Right kidney (tissue), 1 donor: ENCODE measurements around the gene TMOD2.
A peak's percentile ranks its signal among the peaks of the same experiment; 100 is the strongest.

Experiments used
- DNase-seq: peaks from one replicate; pipeline ENCODE4 v3.0.0-alpha.2; 2016

The TMOD2 gene

DNA sequence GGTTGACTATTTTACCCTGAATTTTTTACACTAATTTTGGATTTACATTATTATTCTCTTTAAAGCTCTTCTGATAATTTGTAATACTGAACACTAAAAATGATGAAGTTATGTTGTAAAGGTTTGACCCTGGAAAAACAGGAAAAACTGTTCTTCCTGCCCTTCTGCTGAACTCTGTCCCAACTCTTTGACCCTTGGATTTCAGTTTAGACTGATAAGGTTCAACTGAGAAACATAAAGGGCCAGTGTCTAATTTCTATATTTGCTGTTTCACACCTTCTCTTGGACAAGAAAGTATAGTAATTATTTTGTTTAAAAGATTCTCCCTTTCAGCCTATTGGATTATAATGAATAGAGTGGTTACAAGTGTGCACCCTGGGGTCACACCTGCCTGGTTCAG lies 65.2 kb downstream of the TMOD2 start:
- DNase-seq = no peak

DNA sequence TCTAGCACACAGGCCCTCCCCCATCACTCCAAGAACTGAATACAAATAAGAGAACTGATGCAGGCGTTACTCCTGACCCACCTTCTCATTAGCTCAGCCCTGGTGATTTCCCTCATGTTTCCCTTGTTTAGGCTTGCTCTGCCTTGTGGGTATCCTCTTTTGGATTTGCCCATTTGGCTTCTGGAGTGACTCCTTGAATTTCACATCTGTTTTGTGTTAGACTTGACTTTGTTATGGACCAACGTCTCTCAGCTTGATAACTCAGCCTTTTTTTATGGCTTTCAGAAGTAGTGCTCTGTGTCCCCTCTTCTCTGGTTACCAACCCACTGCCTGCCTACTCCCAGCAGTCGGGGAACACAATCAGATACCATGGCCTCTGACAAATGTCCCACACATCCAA lies 66.8 kb downstream of the TMOD2 start:
- no peak for DNase-seq

DNA sequence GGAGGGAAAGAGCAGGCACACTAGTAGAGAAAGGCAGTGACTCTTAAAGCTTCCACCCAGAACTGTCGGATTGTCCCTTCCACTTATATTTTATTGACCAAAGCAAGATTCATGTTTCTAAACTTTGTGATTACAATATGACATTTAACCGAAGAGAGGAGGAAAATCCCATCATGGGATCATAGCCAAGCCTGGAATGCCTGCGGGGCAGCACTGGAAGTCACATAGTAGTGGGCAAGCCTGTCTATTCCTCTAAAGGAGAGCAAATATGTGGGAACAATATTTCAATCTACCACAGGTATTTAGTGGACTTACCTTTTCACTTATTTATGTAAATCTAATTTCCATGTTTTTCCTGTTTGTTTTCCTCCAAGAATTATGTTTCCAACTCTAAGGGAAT lies 74.3 kb downstream of the TMOD2 start:
- DNase-seq = no peak

DNA sequence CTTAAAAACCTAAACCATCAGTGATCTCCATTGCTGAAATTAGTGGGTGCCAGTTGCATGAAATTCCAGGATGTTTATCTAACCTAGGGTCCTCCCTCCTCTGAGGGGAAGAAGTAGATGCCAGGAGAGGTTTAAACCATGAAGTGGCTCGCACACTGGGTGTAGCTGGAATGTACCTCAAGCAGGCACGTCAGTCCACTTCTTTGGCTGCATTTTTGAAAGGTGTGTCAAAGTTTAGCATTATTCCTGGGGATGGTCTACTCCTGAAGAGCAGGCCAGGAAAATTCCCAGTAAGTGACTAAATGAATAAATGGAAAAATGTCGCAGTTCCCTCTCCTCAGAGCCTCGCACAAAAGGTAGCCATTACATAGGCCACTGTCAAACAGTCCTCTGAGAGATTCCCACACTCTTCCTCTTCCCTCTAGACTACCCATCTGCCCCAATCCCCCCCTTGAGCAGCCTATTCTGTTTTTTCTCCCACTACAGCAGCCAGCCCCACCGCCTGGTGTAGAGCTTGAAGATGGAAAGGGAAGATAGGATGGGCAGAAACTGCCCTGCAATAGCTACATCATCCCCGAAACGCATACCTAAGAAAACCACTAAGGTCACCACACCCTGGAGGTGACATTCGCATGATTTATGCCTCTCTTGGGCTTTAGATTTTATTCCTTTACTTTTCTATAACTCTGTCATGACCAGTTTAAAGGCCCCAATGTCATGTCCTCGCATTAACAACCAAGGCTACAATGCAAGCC lies 77.4 kb downstream of the TMOD2 start:
- no peak for DNase-seq

DNA sequence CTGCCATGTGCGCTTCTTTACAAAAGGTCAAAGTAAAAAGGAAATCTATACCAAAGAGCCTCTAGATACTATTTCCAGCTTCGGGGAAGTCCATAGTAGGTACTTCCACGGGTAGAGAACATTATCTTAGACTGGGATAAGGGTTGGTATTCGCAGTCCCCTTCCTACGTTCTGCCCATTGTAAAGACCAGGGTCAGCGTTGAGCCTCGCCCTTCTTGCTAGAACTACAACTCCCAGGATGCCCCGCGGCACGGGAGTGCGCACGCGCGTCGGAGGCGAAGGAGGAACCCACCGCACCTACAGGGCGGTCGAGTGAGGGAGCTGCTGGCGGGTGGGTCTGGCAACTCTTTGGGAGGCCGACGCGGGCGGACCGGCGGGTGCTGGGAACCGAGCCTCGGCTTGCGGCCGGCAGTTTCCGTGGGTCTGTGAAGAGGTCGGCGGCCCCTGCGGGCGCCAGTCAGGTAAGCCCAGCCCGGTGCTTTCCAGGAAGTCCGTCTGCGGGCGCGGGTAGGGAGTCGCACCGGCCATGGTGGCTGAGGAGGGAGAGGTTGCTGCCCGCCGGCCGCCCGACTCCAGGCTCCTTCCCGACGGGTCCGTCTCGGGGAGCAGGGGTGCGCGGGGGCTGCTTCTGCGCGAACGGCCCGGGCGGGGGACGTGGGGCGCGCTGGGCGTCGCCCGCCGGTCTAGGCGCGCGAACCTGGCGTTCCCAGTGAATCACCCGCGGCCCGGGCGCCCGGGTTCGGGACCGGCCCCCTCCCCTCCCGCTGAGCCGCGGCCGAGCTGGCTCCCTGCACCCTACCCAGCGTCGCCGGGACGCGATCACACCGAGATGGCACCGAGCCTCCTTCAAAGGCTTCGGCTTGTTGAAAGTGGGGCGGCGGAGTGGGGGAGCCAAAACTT lies 78.2 kb downstream of the TMOD2 start, which contains the start of gene TMOD3:
Gene TMOD3 (plus strand): TSS at position 278 of the 900 bp plus-strand sequence. CDS start 33,232 bp downstream, outside the sequence.
- peak; percentile 96 for DNase-seq

DNA sequence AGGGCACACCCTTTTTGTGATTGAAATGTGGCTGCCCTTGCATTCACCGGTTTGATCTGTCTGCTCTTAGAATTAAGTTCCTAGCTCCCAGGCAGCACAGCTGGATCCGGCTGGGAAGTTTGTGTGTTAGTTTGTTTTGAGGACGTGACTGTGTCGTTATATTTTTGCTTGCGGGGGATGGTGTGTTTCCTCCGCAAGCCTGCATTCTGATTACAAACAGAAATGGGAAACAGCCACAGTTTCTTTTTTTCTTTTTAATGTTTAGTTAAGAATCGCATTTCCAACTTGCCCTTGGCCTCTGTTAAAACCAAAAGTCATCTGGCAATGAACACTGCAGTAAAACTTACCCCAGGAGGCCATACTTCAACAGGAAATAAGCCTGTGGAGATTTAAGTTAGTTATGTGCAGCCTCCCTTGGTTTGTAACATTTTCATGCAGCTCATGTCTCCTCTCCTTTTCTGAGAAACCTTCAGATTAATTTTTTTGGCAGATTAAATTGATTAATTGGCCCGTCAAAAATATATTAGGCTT lies 78.9 kb downstream of the TMOD2 start:
- DNase-seq = no peak

DNA sequence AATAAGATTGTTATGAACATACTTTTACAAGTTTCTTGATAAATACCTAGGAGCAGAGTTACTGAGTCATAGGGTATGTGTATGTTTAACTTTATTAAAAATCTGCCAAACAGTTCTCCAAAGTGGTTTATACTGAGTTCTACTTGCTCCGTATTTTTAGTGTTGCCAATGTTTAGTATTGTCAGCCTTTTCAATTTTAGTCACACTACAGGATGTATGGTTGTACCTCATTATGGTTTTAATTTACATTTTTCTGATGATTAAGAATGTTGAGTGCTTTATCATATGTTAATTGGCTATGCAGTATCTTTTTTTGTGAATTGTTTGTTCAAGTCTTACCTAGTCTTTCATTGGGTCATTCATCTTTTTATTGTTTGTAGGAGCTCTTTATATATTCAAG lies 82.4 kb downstream of the TMOD2 start:
- DNase-seq = no peak

DNA sequence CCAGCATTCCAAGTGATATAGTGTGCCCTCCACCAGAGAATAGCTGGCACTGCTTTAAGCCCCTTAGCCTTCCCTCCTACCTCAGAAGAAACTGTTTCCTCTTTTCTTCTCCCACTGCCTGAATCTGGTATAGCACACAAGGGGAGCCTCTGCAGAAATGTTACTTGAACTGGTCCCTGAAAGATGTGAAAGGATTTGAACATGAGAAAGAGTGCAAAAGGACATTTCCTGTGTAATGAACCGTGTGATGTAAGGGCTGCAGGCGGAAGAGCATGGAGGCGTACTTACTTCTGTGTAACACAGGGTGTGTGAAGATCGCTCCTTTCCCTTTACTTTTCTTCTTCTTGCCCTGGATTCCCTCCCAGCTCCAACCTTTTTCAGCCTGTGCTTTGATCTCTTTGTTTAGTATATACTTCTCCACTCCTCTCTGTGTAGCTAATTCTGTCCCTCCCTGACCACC lies 86.4 kb downstream of the TMOD2 start:
- DNase-seq = peak; percentile 35

DNA sequence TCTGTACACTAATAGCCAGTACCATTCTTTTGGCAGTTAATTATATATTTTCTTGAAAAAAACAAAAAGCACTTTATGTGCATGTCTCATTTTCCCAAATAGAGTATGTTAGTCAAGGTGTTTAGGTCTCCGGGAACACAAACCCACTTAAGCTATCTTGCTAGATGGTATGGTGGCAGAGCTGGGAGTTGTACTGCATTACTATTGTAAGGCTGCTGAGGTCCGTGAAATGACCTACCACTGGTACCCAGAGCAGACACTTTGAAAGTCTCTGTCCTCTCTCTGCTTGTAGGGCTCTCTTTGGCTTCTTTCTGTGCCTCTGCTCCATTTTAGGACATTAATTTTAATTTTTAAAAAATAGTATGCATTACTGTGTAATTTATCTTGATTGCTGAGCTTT lies 86.9 kb downstream of the TMOD2 start:
- no peak for DNase-seq

DNA sequence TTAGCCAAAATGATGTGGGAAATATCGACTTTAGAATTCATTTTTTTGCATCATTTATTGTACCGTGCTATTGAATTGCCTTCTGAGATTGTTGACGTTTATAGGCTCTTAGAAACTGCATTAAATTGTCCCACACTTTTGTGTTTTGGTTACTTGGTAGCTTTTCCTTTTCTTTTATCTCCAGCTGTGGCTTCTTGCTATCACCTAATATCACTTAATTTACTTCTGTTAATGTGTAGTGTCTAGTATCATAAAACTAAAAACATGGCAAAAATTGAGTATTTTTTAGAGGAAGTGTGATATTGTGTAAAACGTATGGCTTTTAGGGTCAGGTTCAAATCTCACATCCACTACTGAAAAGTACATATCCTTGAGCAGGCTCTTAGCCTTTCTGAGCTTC lies 89.3 kb downstream of the TMOD2 start:
- DNase-seq = no peak

DNA sequence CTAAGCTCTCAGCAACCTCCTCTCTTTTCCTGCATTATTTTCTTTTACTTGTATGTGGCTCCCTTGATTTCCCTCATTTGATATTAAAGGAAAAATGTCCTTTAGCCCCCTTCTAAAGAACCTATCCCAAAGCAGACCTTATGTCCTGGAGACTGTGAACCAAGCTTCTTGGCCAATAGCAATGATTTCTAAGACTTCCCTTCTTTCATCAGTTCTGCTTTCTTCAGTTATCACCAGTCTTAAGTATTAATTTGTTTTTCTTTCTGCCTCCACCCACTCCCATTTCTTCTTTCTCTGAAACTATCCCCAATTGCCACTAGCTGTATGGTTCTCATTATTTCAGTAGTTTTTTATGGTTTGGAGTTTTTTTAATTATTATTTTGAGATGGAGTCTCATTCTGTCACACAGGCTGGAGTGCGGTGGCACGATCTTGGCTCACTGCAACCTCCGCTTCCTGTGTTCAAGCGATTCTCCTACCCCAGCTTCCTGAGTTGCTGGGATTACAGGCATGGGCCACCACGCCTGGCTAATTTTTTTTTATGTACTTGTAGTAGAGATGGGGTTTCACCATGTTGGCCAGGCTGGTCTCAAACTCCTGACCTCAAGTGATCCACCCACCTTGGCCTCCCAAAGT lies 90.1 kb downstream of the TMOD2 start:
- no peak for DNase-seq

DNA sequence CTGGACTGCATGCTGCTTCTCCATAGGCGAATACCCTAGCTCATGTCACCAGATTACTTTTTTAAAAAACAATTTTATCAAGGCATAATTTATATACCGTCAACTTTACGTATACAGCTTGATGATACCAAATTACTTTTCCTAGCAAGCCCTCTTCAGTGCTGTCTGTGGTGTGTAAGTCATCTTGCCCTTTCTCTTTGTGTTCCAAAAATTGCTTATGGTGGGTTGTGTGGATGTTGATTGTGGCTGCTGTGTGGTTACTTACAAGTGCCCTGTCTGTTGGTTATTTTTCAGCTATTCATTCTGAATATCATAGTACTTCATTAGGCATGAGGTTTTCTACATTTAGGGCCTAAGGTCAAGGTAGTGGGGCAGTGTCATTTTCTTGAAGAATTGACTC lies 90.9 kb downstream of the TMOD2 start:
- DNase-seq = no peak

DNA sequence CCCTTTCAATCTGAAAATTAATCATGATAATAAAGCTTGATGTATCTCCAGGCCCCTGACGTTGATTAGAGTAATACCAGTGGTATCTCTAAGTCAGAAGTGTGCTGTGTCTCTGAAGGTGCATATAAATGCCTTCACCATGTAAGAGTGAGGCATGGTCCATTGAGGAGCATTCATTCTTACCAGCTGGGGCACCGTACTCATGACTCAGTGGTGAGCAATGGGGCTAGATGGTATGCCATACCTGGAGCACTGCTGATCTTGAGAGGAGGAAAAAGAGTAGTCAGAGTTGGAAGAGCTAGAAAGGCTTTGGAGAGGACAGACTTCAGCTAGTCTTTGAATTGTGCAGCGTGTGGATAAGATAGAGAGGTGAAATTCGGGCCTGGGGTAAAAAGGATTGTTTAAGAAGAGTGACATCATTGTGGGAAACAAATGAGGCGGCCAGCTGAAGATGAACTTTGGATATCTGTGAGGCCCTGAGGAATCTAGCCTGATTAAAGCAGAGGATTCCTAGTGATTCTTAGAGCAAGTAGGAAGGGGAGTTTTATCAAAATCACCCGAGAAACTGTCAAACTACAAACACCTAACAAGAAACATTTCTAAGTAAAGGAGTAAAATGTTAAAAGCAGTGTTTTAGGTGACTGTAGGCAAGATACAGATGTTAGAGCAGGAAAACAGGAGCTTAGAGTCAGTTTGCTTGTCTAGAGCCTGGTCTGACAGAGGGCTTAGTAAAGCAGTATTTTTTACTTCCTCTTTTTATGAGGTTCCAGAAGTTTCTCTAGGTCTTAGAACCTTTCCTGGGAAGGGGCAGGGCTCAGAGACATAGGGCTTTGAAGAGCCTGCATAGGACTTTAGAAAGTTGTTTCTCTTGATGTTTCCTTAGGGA lies 91.7 kb downstream of the TMOD2 start:
- DNase-seq = no peak

DNA sequence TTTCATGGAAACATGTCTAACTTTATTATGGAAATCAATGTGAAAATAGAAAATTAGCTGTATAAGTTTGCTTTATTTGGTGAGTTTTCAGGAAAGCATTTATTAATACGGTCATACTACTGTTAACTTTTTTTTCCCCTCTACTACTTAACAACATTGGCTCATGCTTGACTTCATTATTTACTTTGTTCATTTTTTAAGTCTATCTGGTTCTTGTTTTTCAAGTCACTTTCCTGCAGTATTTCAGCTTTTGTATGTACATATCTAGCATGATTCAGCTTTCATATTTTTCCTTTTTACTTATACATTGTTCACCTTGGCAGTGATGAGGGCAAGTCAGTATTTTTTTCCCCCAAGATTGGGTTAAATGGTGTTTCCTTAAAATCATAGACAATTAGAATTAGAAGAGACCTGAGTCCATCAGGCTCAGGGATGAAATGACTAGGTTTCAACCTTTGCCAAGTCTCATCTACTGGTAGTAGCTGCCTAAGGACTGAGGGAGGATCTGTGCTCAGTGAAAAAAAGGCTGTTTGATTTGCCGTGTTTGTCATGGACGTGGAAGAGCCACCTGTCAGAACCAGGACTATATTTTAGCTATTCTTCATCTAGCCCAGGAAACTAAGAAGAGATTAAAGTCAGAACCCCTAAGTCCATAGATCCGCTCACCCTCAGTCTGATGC lies 93.5 kb downstream of the TMOD2 start:
- no peak for DNase-seq

DNA sequence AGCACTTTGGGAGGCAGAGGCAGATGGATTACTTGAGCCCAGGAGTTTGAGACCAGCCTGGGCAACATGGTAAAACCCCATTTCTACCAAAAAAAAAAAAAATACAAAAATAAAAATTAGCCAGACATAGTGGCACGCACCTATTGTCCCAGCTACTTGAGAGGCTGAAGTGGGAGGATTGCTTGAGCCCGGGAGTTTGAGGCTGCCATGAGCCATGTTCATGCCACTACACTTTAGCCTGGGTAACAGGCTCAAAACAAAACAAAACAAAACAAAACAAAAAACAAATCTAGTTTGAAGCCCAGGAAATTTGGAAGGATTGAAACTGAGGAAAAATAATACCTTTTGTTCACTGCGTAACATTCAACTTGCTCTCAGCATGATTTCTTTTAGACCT lies 94.7 kb downstream of the TMOD2 start:
- no peak for DNase-seq

DNA sequence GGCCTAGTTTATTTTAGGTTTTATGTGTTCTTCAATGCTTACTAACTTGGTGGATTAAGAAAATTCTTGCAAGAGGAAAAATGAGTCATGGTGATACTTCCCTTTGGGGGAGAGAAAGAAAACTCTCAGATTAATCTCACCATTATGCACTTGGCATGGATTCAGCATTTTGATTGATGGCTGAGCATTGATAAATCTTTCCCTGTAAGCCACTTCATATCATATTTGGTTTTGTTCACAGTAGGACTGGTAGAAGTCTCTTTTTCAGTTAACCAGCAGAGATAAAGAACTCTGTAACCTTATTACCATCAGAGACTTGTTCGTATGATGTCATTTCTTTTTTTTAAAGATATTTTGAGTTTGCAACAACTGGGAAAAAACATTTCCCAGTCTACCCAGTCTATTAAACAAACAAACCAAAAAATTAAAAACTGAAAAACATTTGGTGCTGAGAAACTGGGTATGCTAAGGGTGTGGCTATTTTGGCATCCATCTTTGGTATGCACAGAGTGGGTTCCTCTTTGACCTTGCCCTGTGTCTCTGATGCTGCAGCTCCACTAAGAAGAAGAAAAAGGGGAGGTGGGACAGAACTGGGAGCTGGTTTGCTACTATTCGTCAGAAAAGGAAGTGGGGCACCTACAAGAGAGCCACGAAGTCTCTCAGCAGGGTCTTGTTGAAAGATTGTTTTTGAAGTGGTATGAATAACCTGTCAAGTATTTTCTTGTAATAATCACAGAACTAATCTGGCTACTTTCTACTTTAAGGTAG lies 95.2 kb downstream of the TMOD2 start:
- DNase-seq = no peak

DNA sequence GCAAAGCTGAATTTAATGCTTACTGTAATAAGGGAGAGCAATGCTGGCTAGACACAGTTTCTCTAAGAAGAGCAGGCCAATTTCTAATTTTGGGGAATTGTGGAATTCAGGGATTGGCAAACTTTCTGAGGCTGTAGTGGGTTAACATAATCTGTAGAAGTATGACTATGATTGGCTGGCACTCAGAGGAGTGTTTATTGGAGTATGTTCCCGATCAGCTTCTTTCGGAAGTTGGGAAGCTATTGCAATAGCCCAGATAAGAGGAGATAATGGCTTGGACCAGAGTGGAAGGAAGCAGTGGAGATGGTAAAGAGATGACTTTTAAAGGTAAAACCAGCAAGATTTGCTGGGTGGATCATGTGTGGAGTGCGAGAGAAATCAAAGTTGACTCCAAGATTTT lies 97.4 kb downstream of the TMOD2 start:
- DNase-seq = no peak

DNA sequence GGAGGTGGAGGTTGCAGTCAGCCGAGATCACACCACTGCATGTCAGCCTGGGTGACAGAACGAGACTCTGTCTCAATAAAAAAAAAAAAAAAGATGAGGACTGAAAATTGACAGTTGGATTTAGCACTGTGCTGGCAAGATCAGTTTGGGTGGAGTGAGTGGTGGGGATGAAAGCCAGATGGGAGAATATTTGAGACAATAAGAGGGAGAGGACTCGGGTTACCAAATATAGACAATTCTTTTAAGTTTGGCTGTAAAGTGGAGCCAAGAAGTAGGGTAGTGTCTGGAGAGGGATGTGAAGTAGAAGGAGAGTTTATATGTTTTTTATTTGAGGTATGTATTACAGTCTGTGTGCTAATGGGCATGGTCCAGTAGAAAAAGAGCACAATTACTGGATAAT lies 98.5 kb downstream of the TMOD2 start:
- no peak for DNase-seq

DNA sequence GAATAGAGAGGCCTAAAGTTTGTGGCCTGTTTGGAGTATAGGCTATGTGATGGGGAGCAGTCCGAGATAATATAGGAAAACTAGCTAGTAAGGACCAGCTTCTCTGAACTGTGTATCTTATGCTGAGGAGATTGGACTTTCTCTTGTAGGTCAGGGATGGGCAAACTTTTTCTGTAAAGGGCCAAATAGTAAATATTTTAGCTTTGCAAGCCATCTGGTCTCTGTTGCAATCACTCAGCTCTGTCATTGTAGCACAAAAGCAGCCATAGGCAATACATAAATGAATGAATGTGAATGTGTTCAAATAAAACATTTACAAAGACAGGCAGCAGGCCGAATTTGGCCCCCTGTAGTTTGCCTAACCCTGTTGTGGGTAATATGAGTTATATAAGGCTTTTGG lies 102.6 kb downstream of the TMOD2 start:
- DNase-seq = no peak

DNA sequence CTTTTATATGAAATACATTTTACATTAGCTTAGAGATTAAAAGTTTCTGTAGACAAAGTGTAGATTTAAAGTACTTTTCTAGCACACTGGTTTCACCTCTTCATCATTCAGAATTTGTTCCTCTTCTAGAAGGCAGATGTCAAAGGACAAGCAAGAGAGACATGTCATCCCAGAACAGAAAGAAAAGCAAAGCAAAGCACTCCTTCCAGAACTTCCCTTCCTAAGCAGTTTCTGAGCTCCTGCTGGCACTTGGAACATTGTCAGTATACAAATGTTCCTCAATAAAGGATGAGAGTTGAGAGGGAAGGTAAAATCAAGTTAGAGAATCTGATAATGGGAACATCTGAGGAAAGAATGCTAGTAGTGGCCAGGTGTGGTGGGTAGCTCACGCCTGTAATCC lies 104.2 kb downstream of the TMOD2 start:
- no peak for DNase-seq
